ENCODE measurements around the gene DDN. TPM values are rescaled to one million over a fixed set of nuclear protein-coding genes. Genes with fewer than 3 reads are reported as not detected.

The DDN gene
- total RNA-seq, 1 experiment from 2014 or later = 0.35 TPM

DNA sequence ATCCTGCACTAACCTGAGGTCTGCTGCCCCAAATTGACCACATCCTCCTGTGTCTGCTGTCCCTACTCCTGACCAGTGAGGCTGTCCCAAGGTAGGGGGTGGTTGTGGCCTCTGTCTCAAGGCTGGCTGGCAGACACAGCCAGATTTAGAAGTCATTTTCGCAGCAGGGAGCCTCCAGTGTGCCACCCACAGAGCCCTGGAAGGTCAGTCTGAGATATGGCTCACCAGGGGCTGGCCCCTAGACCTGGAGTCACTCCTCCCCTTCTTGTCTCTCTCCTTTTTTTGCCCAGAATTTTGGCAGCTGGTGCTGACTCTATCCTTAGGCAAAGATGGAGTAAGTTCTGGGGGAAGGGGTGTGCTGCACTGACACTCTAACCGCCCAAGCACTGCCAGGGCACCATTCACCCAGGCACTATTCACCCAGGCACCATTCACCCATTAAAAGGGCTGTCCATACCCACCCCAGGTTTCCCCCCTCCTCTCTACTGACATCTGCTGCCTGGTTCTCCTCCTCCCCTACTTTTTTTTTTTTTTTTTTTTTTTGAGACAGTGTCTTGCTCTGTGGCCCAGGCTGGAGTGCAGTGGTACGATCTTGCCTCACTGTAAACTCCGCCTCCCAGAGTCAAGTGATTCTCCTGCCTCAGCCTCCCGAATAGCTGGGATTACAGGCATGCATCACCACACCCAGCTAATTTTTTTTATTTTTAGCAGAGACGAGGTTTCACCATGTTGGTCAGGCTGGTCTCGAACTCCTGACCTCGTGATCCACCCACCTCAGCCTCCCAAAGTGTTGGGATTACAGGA is 7.7 kb downstream of the DDN start:
- no peaks in the 10 kb centered on the region for H3K4me1 ChIP-seq (ENCODE audit: insufficient read depth, low read length)
- no peak overlapping the region for H3K9ac ChIP-seq (ENCODE audit: extremely low read depth, insufficient read length, low read length)
- no peak overlapping the region for H2BK15ac ChIP-seq (ENCODE audit: low read depth, low read length)
- peaks cover 27% of the 10 kb centered on the region; the same call in 1 of the 2 replicates for H3K27me3 ChIP-seq (ENCODE audit: insufficient read depth, low read length)
- H3K14ac ChIP-seq (ENCODE audit: insufficient read depth, low read length) = no peak overlapping the region
- no peaks in the 10 kb centered on the region for H3K79me1 ChIP-seq (ENCODE audit: insufficient read depth, low read depth, low read length, poor library complexity, severe bottlenecking)
- no peak overlapping the region for H3K18ac ChIP-seq (ENCODE audit: insufficient read length, low read depth, low read length)
- no peaks in the 10 kb centered on the region for H3K9me3 ChIP-seq (ENCODE audit: control insufficient read depth, low read depth, low read length)
- H3K23ac ChIP-seq (ENCODE audit: insufficient read length, low read depth, low read length) = no peak overlapping the region
- no peak overlapping the region for H4K5ac ChIP-seq (ENCODE audit: insufficient read length, low read depth, low read length)
- Mint-ChIP-seq H3K4me3 (no peak overlapping the region), H3K9me3 (0 out of 5 replicates have a peak, but pooled peaks cover 0 to 4% of the 10 kb centered on the region in 2 experiments), H3K4me1 (peaks cover 9 to 26% of the 10 kb centered on the region in 2 experiments), H3K27ac (no peak overlapping the region), H3K27me3 (ENCODE audit: low read depth) (peaks cover 80% of the 10 kb centered on the region), H3K36me3 (ENCODE audit: insufficient read depth in 1 of 3, low read depth in 3 of 3) (no peaks in the 10 kb centered on the region)
- no peak overlapping the region for H3K4ac ChIP-seq (ENCODE audit: low read depth, low read length)
- H2AK5ac ChIP-seq (ENCODE audit: insufficient read length, low read length) = no peak overlapping the region
- H2BK20ac ChIP-seq (ENCODE audit: low read depth, low read length, poor library complexity, severe bottlenecking) = no peak overlapping the region
- H3K27ac ChIP-seq (ENCODE audit: insufficient read length, low read depth, low read length) = no peak overlapping the region
- H4K8ac ChIP-seq (replicated peaks; ENCODE audit: insufficient read length, low read depth, low read length) = no peak overlapping the region
- no peak overlapping the region for H4K91ac ChIP-seq (ENCODE audit: insufficient read length, low read depth, low read length)
- no peak overlapping the region for H2BK120ac ChIP-seq (ENCODE audit: low read depth, low read length, poor library complexity, severe bottlenecking)
- no peak overlapping the region for H2BK12ac ChIP-seq (ENCODE audit: insufficient read length, low read depth, low read length)
- H3T11ph ChIP-seq (ENCODE audit: low read length) = no peak overlapping the region
- no peak overlapping the region for H3K4me2 ChIP-seq (ENCODE audit: insufficient read depth, insufficient read length, low read length)
- H4K20me1 ChIP-seq (ENCODE audit: control insufficient read depth, insufficient read depth, insufficient read length) = no peaks in the 10 kb centered on the region
- H3K79me2 ChIP-seq (ENCODE audit: insufficient read depth, low read length) = no peaks in the 10 kb centered on the region
- no CpG with 5 or more reads among the region's 8 CpGs for WGBS (ENCODE audit: extremely low coverage, insufficient read length, low lambda C conversion rate)
- TF ChIP-seq, protein P1, sequence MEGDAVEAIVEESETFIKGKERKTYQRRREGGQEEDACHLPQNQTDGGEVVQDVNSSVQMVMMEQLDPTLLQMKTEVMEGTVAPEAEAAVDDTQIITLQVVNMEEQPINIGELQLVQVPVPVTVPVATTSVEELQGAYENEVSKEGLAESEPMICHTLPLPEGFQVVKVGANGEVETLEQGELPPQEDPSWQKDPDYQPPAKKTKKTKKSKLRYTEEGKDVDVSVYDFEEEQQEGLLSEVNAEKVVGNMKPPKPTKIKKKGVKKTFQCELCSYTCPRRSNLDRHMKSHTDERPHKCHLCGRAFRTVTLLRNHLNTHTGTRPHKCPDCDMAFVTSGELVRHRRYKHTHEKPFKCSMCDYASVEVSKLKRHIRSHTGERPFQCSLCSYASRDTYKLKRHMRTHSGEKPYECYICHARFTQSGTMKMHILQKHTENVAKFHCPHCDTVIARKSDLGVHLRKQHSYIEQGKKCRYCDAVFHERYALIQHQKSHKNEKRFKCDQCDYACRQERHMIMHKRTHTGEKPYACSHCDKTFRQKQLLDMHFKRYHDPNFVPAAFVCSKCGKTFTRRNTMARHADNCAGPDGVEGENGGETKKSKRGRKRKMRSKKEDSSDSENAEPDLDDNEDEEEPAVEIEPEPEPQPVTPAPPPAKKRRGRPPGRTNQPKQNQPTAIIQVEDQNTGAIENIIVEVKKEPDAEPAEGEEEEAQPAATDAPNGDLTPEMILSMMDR (conservative IDR thresholded peaks at IDR 0.05) = no peak
- no peak overlapping the region for H2AFZ ChIP-seq (ENCODE audit: low read length)
- no peaks in the 10 kb centered on the region for H3K23me2 ChIP-seq (ENCODE audit: insufficient read length, low read depth, low read length, poor library complexity, severe bottlenecking)
- no peak overlapping the region for H2BK5ac ChIP-seq (ENCODE audit: insufficient read length, low read length)
- DNase-seq = no peak
- no peak overlapping the region for H3K56ac ChIP-seq (ENCODE audit: insufficient read length, low read depth, low read length)
